Activated CD8-positive, alpha-beta memory T cell treated with anti-CD3 and anti-CD28 coated beads, Interleukin-2, amount 50 U/mL, for 1 hour (primary cell): ENCODE results near the gene SPAG6.
A peak's percentile ranks its signal among the peaks of the same experiment; 100 is the strongest.

Experiments
- DNase-seq: peaks from one replicate; pipeline ENCODE4 v3.0.0-alpha.2; 2020; ENCODE audit errors: extremely low read depth

The SPAG6 gene

GRCh38 chr10:22434521-22434920 is 89.2 kb downstream of the SPAG6 start:
- DNase-seq: no peak

- DNase-seq: no peak
Observed at GRCh38 chr10:22435650-22436049, 90.4 kb downstream of the SPAG6 start.

DNA sequence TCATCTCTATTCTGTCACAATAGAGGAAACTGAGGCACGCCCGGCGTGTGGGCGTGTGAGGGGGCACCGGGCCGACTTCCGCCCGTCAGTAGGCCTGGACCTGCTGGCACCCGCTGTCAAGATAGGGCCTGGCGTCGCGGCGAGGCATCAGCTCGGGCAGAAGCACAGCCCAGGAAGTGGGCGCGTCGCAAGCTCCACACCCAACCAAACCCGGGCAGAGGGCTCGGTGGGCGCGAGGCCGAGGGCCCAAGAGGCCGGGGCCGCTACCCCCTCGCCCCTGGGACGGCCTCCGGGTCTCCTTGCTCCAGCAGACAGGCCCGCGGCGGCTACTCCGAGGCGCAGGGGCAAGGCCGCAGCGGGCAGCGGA is 91.2 kb downstream of the SPAG6 start:
- no peak for DNase-seq

- peak; percentile 68 for DNase-seq
Observed at GRCh38 chr10:22436893-22437619, 91.8 kb downstream of the SPAG6 start.

- no peak for DNase-seq
Observed at GRCh38 chr10:22437620-22438588, 92.6 kb downstream of the SPAG6 start.

- DNase-seq: no peak
Observed at GRCh38 chr10:22438711-22439110, 93.4 kb downstream of the SPAG6 start.

DNA sequence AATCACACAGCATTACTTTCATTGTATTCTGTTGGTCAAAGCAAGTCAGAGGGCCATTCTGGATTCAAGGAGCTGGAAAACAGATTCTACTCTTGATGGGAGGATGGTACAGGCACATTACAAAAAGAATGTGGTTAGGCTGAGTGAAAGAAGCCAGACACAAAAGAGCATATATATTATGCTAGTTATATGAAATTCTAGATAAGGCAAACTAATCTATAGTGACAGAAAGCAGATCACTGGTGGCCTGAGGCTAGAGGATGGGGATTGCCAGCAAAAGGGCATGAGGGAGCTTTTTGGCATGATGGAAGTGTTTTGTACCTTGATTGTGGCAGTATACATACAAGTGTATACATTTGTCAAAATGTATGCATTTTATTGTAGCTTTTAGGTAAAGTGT is 96.8 kb downstream of the SPAG6 start:
- no peak for DNase-seq

DNA sequence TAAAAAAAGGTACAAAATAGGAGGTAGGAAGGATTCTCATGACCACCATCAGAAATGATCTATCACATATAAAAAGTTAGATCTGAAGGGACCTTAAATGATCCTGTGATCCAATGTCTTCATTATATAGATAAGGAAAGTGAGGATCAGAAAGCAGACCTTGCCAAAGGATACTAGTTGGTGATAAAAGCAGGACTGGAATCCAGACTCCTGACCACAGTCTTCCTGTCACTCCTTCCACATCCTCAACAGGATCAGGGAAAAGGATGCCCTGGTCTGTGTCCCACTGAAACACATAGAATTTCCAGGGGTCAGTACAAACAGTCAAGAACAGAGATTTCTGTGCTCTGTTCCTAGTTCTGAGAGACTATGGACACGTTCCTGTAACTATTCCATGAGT is 97.2 kb downstream of the SPAG6 start:
- DNase-seq: no peak

DNA sequence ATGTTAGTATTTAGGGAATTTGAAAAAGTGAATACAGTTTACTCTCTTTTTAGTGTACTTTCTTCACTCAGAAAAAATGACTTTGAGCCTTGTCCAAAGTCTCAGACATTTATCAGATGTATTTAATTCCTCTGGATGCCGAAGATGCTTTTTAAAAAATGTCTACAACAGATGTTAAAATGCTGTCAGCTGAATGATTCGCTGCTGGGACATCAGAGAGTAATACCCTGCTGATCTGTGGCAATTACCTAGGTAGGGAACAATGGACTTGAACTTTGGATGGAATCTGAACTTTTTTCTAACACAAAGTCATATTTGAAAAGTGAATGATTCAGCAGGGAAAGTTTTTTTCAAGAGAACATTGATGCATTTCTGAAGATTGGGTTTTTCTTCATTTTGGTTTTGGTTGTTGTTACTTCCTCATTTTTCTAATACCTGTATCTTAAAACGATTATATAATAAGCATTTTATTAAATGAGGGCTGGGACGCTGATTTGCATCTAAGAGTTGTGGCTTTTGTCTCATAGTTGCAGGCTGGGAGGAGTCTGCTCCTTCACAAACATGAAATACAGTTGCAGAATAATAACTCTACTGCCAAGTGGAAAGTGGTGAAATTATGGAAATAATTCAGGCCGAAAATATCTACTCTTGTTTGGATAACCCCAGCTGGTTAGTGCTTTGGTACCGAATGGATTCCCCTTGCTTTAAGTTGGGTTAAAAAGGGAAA is 98.0 kb downstream of the SPAG6 start:
- no peak for DNase-seq

DNA sequence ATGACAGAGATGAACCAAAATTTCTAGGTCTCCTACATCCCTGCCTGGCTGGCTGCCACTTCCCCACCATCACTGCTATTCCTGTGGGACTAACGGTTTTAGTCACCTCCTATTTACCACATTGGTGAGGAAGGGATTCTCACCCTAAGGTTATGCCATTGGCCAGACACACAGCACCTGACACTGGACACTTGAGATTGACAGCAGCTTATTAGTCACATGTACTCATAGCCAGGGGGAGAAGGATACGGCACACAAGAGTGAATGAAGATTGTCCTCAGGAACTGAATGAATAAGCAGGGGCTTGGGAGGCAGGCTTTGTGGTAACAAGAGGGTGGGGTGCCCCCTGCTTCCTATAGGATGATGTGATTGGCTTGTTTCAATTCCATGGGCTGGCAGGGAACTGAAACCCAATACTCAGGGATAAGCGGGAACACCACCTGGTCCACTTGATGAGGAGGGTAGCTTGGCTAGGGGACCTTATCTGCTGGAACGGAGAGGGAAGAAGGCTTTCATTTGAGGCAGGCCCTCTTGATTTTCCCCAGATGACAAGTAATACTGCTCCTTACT is 99.0 kb downstream of the SPAG6 start:
- DNase-seq: no peak

DNA sequence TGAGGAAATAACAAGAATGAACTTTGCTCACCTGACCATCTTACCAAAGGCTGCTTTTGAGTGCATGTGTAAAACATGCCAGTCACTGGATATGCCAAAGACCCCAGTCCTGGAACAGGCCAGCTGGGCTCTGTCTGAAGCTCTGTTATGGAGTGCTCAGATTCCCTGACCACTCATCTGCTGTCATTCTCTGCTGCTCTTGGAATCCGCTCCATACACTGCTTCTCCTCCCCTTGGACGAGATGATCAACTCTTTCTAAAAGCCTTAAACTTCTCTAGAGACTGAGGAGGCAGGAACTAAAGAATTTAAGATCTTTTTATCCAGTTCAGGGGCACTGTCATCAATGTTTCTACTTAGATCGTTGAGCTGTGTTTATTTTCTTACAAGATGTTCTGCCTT is 100.2 kb downstream of the SPAG6 start:
- no peak for DNase-seq

GRCh38 chr10:22447068-22447467 is 101.8 kb downstream of the SPAG6 start:
- DNase-seq: no peak

DNA sequence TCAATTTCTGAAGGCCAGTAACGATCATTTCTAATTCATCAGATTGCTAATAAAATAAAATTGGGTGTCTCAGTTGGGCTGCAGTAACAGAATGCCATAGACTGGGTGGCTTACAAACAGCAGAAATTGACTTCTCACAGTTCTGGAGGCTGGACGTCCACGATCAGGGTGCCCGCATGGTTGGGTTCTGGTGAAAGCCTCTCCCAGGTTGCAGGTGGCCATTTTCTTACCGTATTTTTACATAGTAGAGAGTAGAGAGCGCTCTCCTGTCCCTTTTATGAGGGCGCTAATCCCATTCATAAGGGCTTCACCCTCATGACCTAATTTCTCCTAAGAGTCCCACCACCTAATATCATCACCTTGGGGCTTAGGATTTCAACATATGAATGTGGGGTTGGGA is 106.0 kb downstream of the SPAG6 start:
- no peak for DNase-seq

- no peak for DNase-seq
Observed at GRCh38 chr10:22453320-22453719, 108.0 kb downstream of the SPAG6 start.

DNA sequence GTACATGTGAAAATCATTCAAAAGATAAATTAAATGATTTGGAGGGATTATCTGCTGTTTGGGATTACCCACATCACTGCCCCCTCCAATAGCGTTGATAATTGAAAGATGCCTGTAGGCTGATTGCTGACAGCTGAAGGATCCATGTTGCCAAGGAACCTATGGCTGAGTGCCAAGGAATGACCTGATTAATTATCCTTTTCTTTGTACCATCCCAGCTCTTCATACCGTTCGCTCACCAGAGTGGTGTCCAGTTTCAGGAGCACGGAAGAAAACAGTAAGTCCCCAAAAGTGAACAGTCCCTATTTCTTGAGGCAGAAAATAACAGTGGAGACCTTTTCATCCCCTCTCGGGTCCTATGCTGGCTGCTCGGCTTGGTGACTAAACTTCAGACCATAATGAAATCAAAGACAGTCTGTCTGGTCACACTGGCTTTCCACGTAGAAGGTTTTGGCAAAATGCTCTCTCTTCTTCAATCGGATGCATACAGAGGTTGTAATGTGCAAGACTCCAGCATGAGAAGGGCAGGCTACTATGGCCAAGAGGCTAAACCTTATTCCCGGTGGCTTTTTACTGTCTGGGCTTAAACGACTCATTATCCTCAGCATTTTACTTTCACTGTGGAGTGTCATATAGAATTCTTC is 108.8 kb downstream of the SPAG6 start:
- no peak for DNase-seq

- DNase-seq: no peak
Observed at GRCh38 chr10:22454634-22455033, 109.3 kb downstream of the SPAG6 start.

- DNase-seq: no peak
Observed at GRCh38 chr10:22455068-22455857, 110.0 kb downstream of the SPAG6 start.

- no peak for DNase-seq
Observed at GRCh38 chr10:22456486-22456885, 111.2 kb downstream of the SPAG6 start.

- DNase-seq: no peak
Observed at GRCh38 chr10:22458272-22459038, 113.2 kb downstream of the SPAG6 start.

GRCh38 chr10:22459496-22459895 is 114.2 kb downstream of the SPAG6 start:
- no peak for DNase-seq
